HepG2 (cell line): ENCODE results near the gene GLYR1. TPM values are rescaled to one million over a fixed set of nuclear protein-coding genes. Genes with fewer than 3 reads are reported as not detected.

Experiments
- FOXA3 ChIP-seq: IDR thresholded peaks from 2 replicates; pipeline ENCODE4 v1.6.1; 2016; ENCODE audit warnings: missing genetic modification reagents, missing compliant biosample characterization
- KDM3A ChIP-seq: IDR thresholded peaks from 2 replicates; pipeline ENCODE4 v1.6.1; 2018; ENCODE audit warnings: low read depth, missing compliant biosample characterization
- MBNL3 ChIP-seq: fragments of 250-450 bp; sonication (Bioruptor Pico); conservative IDR thresholded peaks from 2 replicates; pipeline ENCODE4 v1.8.0; 2022; ENCODE audit warnings: mild to moderate bottlenecking, inconsistent platforms
- MYC ChIP-seq: sonication (generic); formaldehyde crosslinking; IDR thresholded peaks from 2 replicates; pipeline ENCODE4 v1.9.0; 2021; ENCODE audit warnings: missing genetic modification reagents, borderline replicate concordance
- NONO ChIP-seq, 2 experiments: fragments of 450-650 bp in 1 of 2; sonication (generic) in 1 of 2; formaldehyde crosslinking in 1 of 2; IDR thresholded peaks in 1 of 2; conservative IDR thresholded peaks in 1 of 2; 2 replicates each; pipeline versions ENCODE4 v1.6.1 to v1.8.0; 2017 to 2022; ENCODE audit warnings: mild to moderate bottlenecking in 1 of 2, missing genetic modification reagents in 1 of 2, moderate library complexity in 1 of 2
- POLR2G ChIP-seq: fragments of 200-400 bp; formaldehyde crosslinking; IDR thresholded peaks from 2 replicates; pipeline ENCODE4 v1.6.1; 2018; ENCODE audit warnings: mild to moderate bottlenecking, low read depth, low read length, moderate library complexity
- PRPF4 ChIP-seq: fragments of 200-400 bp; formaldehyde crosslinking; IDR thresholded peaks from 2 replicates; pipeline ENCODE4 v1.6.1; 2016; ENCODE audit warnings: low read length, low read depth; ENCODE audit not compliant: poor library complexity, severe bottlenecking
- RBFOX2 ChIP-seq: fragments of 200-400 bp; formaldehyde crosslinking; IDR thresholded peaks from 2 replicates; pipeline ENCODE4 v1.6.1; 2017; ENCODE audit warnings: low read depth, mild to moderate bottlenecking, low read length
- TCF12 ChIP-seq, 2 experiments: fragments of 450-650 bp in 1 of 2; sonication (generic) in 1 of 2; formaldehyde crosslinking in 1 of 2; IDR thresholded peaks; 2 replicates each; pipeline versions ENCODE4 v1.6.1 to v1.8.0; 2017 to 2022; ENCODE audit warnings: antibody characterized with exemption in 1 of 2, mild to moderate bottlenecking in 1 of 2, missing genetic modification reagents in 1 of 2, moderate library complexity in 1 of 2
- TP53 ChIP-seq: sonication (generic); formaldehyde crosslinking; conservative IDR thresholded peaks from 2 replicates; pipeline ENCODE4 v1.4.0; 2020; ENCODE audit warnings: missing genetic modification reagents
- ZBTB42 ChIP-seq: sonication (generic); formaldehyde crosslinking; IDR thresholded peaks from 2 replicates; pipeline ENCODE4 v1.5.0; 2020; ENCODE audit warnings: mild to moderate bottlenecking, missing genetic modification reagents
- ZBTB8A ChIP-seq: sonication (generic); formaldehyde crosslinking; IDR thresholded peaks from 2 replicates; pipeline ENCODE4 v1.4.0; 2020; ENCODE audit warnings: mild to moderate bottlenecking, low read depth, missing genetic modification reagents, borderline replicate concordance
- ZFP1 ChIP-seq: IDR thresholded peaks from 2 replicates; pipeline ENCODE4 v1.6.1; 2016
- ZNF615 ChIP-seq: sonication (generic); formaldehyde crosslinking; IDR thresholded peaks from 2 replicates; pipeline ENCODE4 v1.5.0; 2020; ENCODE audit warnings: mild to moderate bottlenecking, missing genetic modification reagents, borderline replicate concordance
- ZNF672 ChIP-seq: sonication (generic); formaldehyde crosslinking; IDR thresholded peaks from 2 replicates; pipeline ENCODE4 v1.8.1; 2022; ENCODE audit warnings: missing genetic modification reagents
- ZNF782 ChIP-seq: sonication (generic); formaldehyde crosslinking; IDR thresholded peaks from 2 replicates; pipeline ENCODE4 v1.4.0; 2020; ENCODE audit warnings: missing genetic modification reagents, mild to moderate bottlenecking, borderline replicate concordance
- polyA plus RNA-seq, 8 experiments: library from polyadenylated mRNA; depleted of rRNA in 3 of 8; stranded (reverse) in 7 of 8; unstranded in 1 of 8; fragments of >200 nt; fragmentation: Illumina TruSeq in 4 of 8; extraction: Trizol in 4 of 8; gene quantifications; 2 replicates each; pipeline versions ENCODE4 v1.2.1 to v1.2.3, GENCODE V29; 2011 to 2016; ENCODE audit warnings: low read depth in 4 of 8, missing spikeins in 1 of 8, mixed read lengths in 1 of 8; ENCODE audit not compliant: insufficient read depth in 1 of 8
- total RNA-seq, 5 experiments: library from RNA; depleted of rRNA; stranded (reverse); fragments of >200 nt; fragmentation: Illumina TruSeq; extraction: Trizol; gene quantifications; 2 replicates each; pipeline ENCODE4 v1.2.3, GENCODE V29; 2016; ENCODE audit warnings: low read depth in 1 of 5
- TF ChIP-seq, protein P1 (sequence below): sonication (generic); formaldehyde crosslinking; IDR thresholded peaks from 2 replicates; pipeline ENCODE4 v1.4.0; 2020; ENCODE audit warnings: missing genetic modification reagents
- TF ChIP-seq, protein P2 (sequence below): sonication (generic); formaldehyde crosslinking; IDR thresholded peaks from 2 replicates; pipeline ENCODE4 v1.8.1; 2022; ENCODE audit warnings: low read depth, mild to moderate bottlenecking, missing genetic modification reagents
- TF ChIP-seq, protein P3 (sequence below): IDR thresholded peaks from 2 replicates; pipeline ENCODE4 v1.6.1; 2012; ENCODE audit warnings: low read length, improper control_type of control experiment
- TF ChIP-seq, protein P4 (sequence below): sonication (generic); formaldehyde crosslinking; IDR thresholded peaks from 2 replicates; pipeline ENCODE4 v1.5.0; 2020; ENCODE audit warnings: missing genetic modification reagents
- TF ChIP-seq, protein P5 (sequence below): sonication (generic); formaldehyde crosslinking; IDR thresholded peaks from 2 replicates; pipeline ENCODE4 v1.5.0; 2020; ENCODE audit warnings: missing genetic modification reagents, mild to moderate bottlenecking, borderline replicate concordance

Gene GLYR1
- total and polyA plus RNA-seq, 2 of the 13 experiments (the other 11 are each of a cell fraction or from before 2014, with no cell fraction given) = 28.3 to 48.7 TPM

DNA sequence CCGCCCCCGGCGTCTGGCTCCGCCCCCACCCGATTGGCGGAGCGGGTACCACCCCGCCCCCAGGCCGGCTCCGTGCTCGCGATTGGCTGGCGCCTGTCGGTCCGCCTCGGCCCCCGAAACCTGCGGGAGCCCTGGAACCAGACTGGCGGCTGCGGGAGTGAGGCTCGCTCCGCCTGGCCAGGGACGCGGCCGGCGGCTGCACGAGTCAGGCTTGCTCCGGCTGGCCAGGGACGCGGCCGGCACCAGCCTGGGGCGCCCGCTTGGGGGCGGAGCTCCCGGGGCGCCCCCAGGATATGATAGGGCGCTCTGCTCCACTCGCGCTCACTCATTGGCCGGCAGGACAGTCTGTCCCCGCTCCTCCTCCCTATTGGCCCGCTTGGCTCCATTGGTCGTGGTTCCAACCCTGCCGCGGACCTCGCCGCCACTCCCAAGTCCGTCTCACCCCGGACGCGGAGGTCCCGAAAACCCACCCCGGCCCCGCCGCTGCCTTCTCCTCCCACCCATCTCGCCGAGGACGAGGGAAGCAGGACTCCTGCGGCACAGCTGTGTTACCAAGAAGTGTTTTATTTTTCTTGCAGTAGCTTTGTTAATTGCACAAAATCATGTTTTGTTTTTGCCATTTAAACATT lies 44.3 kb downstream of the GLYR1 start (continued):
- TF ChIP-seq, protein P1, sequence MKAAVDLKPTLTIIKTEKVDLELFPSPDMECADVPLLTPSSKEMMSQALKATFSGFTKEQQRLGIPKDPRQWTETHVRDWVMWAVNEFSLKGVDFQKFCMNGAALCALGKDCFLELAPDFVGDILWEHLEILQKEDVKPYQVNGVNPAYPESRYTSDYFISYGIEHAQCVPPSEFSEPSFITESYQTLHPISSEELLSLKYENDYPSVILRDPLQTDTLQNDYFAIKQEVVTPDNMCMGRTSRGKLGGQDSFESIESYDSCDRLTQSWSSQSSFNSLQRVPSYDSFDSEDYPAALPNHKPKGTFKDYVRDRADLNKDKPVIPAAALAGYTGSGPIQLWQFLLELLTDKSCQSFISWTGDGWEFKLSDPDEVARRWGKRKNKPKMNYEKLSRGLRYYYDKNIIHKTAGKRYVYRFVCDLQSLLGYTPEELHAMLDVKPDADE = 0 out of 2 replicates have a peak, but pooled peaks have one; percentile 72
- TF ChIP-seq, protein P2, sequence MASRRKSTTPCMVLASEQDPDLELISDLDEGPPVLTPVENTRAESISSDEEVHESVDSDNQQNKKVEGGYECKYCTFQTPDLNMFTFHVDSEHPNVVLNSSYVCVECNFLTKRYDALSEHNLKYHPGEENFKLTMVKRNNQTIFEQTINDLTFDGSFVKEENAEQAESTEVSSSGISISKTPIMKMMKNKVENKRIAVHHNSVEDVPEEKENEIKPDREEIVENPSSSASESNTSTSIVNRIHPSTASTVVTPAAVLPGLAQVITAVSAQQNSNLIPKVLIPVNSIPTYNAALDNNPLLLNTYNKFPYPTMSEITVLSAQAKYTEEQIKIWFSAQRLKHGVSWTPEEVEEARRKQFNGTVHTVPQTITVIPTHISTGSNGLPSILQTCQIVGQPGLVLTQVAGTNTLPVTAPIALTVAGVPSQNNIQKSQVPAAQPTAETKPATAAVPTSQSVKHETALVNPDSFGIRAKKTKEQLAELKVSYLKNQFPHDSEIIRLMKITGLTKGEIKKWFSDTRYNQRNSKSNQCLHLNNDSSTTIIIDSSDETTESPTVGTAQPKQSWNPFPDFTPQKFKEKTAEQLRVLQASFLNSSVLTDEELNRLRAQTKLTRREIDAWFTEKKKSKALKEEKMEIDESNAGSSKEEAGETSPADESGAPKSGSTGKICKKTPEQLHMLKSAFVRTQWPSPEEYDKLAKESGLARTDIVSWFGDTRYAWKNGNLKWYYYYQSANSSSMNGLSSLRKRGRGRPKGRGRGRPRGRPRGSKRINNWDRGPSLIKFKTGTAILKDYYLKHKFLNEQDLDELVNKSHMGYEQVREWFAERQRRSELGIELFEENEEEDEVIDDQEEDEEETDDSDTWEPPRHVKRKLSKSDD (CRISPR knock-in tag) = no peak
- TF ChIP-seq TCF12 (IDR thresholded peaks at IDR 0.05) = no peak
- no peak for TF ChIP-seq TCF12 (CRISPR knock-in tag; IDR thresholded peaks at IDR 0.05)
- TF ChIP-seq ZBTB42 (CRISPR knock-in tag) = no peak
- TF ChIP-seq FOXA3 (CRISPR knock-in tag) = no peak
- no peak for TF ChIP-seq ZNF782
- TF ChIP-seq ZBTB8A (CRISPR knock-in tag) = peak; percentile 79; the same call in 1 of the 2 replicates
- TF ChIP-seq KDM3A (CRISPR knock-in tag) = no peak
- TF ChIP-seq MYC (CRISPR knock-in tag) = peak; percentile 6; the same call in 1 of the 2 replicates
- TF ChIP-seq RBFOX2 = peak; percentile 58; the same call in 1 of the 2 replicates
- no peak for TF ChIP-seq TP53 (CRISPR knock-in tag)
- TF ChIP-seq ZNF615 (CRISPR knock-in tag) = no peak
- no peak for TF ChIP-seq ZNF672 (CRISPR knock-in tag)
- TF ChIP-seq, protein P3, sequence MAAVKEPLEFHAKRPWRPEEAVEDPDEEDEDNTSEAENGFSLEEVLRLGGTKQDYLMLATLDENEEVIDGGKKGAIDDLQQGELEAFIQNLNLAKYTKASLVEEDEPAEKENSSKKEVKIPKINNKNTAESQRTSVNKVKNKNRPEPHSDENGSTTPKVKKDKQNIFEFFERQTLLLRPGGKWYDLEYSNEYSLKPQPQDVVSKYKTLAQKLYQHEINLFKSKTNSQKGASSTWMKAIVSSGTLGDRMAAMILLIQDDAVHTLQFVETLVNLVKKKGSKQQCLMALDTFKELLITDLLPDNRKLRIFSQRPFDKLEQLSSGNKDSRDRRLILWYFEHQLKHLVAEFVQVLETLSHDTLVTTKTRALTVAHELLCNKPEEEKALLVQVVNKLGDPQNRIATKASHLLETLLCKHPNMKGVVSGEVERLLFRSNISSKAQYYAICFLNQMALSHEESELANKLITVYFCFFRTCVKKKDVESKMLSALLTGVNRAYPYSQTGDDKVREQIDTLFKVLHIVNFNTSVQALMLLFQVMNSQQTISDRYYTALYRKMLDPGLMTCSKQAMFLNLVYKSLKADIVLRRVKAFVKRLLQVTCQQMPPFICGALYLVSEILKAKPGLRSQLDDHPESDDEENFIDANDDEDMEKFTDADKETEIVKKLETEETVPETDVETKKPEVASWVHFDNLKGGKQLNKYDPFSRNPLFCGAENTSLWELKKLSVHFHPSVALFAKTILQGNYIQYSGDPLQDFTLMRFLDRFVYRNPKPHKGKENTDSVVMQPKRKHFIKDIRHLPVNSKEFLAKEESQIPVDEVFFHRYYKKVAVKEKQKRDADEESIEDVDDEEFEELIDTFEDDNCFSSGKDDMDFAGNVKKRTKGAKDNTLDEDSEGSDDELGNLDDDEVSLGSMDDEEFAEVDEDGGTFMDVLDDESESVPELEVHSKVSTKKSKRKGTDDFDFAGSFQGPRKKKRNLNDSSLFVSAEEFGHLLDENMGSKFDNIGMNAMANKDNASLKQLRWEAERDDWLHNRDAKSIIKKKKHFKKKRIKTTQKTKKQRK = no peak
- TF ChIP-seq NONO (IDR thresholded peaks at IDR 0.05) = no peak
- TF ChIP-seq NONO (CRISPR knock-in tag; conservative IDR thresholded peaks at IDR 0.05) = peak; percentile 35
- no peak for TF ChIP-seq PRPF4
- no peak for TF ChIP-seq MBNL3 (CRISPR knock-in tag)
- TF ChIP-seq, protein P4, sequence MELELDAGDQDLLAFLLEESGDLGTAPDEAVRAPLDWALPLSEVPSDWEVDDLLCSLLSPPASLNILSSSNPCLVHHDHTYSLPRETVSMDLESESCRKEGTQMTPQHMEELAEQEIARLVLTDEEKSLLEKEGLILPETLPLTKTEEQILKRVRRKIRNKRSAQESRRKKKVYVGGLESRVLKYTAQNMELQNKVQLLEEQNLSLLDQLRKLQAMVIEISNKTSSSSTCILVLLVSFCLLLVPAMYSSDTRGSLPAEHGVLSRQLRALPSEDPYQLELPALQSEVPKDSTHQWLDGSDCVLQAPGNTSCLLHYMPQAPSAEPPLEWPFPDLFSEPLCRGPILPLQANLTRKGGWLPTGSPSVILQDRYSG (CRISPR knock-in tag) = no peak
- no peak for TF ChIP-seq ZFP1 (CRISPR knock-in tag)
- TF ChIP-seq, protein P5, sequence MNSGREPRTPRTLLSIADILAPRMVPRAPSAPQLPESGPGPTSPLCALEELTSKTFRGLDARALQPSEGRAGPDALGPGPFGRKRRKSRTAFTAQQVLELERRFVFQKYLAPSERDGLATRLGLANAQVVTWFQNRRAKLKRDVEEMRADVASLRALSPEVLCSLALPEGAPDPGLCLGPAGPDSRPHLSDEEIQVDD = no peak
- peak; percentile 73 for TF ChIP-seq POLR2G
